AG09309 (cell line): ENCODE data around the gene ATXN10.

Experiments
- DNase-seq: peaks from one replicate; pipeline ENCODE4 v3.0.0-alpha.2; 2010; ENCODE audit warnings: low read depth
- H3K4me3 ChIP-seq: 2 replicates; pipeline ENCODE4 v1.5.1; 2011; ENCODE audit warnings: mild to moderate bottlenecking, low read depth, low read length, moderate library complexity; ENCODE audit not compliant: control insufficient read depth
- TF ChIP-seq, protein P1 (sequence below): IDR thresholded peaks from 2 replicates; pipeline ENCODE4 v1.5.1; 2011; ENCODE audit warnings: mild to moderate bottlenecking, low read depth, low read length, inconsistent platforms; ENCODE audit not compliant: insufficient read depth, control insufficient read depth; ENCODE audit errors: missing control alignments

The ATXN10 gene

GRCh38 chr22:45735273-45735672 is 63.6 kb downstream of the ATXN10 start:
- TF ChIP-seq, protein P1, sequence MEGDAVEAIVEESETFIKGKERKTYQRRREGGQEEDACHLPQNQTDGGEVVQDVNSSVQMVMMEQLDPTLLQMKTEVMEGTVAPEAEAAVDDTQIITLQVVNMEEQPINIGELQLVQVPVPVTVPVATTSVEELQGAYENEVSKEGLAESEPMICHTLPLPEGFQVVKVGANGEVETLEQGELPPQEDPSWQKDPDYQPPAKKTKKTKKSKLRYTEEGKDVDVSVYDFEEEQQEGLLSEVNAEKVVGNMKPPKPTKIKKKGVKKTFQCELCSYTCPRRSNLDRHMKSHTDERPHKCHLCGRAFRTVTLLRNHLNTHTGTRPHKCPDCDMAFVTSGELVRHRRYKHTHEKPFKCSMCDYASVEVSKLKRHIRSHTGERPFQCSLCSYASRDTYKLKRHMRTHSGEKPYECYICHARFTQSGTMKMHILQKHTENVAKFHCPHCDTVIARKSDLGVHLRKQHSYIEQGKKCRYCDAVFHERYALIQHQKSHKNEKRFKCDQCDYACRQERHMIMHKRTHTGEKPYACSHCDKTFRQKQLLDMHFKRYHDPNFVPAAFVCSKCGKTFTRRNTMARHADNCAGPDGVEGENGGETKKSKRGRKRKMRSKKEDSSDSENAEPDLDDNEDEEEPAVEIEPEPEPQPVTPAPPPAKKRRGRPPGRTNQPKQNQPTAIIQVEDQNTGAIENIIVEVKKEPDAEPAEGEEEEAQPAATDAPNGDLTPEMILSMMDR = no peak
- H3K4me3 ChIP-seq = no peak overlapping the region
- DNase-seq = no peak

- TF ChIP-seq, protein P1 = no peak
- DNase-seq = no peak
- H3K4me3 ChIP-seq = no peak overlapping the region
Observed at GRCh38 chr22:45738206-45738605, 66.6 kb downstream of the ATXN10 start.

GRCh38 chr22:45740236-45740635 is 68.6 kb downstream of the ATXN10 start:
- TF ChIP-seq, protein P1 = no peak
- H3K4me3 ChIP-seq = no peak overlapping the region
- no peak for DNase-seq

DNA sequence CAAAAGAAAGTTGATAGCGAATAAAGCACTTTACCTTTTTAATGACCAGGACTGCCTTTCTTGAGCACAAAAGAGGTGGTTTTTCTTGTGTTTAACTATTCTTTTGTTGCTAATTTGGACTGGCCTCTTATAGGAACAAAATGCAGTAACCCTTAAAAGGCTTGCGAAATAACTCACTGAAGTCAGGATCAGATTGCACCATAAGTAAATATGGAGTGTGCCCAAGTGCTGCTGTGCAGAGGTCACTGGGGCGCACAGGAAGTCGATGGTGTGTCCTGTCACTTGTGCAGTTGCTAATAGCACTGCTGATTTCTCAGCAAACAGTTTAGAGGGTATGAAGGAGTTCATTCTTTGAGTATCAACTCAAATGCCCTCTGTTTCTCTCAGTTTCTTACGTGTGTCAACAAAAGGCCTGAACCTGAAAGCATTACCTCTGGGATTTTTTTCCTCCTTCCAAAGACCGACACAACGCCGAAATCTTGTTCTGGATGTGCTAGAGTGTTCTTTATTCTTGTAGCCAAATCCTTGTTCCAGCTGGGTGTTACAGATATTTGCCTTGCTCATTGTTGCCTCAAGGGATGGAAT is 71.3 kb downstream of the ATXN10 start:
- peak; percentile 33 for DNase-seq
- TF ChIP-seq, protein P1 = no peak
- H3K4me3 ChIP-seq = no peak overlapping the region

DNA sequence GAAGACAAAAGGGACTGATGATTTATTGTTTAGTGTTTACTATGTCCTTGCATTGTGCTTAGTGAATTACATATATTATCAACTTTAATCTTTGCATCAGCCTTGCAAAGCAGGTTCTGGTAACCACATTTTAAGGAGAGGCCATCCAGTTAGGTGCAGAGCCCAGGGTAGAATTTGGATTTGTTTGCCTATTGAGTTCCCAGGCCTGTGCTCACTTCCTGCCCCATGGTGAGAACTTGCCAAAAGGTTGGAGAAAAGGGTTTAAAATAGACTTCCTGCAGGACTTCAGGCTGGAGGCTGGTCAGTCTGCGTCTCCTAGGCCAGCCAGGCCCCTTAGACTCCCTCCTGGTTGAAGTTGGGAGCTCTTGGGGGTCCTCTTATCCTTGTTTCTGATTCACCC is 72.1 kb downstream of the ATXN10 start:
- H3K4me3 ChIP-seq = no peak overlapping the region
- no peak for DNase-seq

GRCh38 chr22:45744442-45744841 is 72.8 kb downstream of the ATXN10 start:
- H3K4me3 ChIP-seq = no peak overlapping the region
- DNase-seq = no peak
- TF ChIP-seq, protein P1 = no peak

More for the DNA sequence above, 72.1 kb downstream of the ATXN10 start:
- TF ChIP-seq, protein P1 = no peak
